Breast epithelium (tissue), 3 donors: ENCODE results near the gene NUBP1.

Experiments
- CTCF ChIP-seq, 3 donors: fragments of 450-650 bp; IDR thresholded peaks; one replicate each; pipeline ENCODE4 v1.5.1; 2016 to 2017; ENCODE audit warnings: antibody characterized with exemption in 3 of 3, mild to moderate bottlenecking in 3 of 3, moderate library complexity in 3 of 3
- POLR2A ChIP-seq: fragments of 450-650 bp; IDR thresholded peaks from one replicate; pipeline ENCODE4 v1.6.1; 2016; ENCODE audit warnings: antibody characterized with exemption, mild to moderate bottlenecking, moderate library complexity

GRCh38 chr16:10728003-10728887, 15.4 kb upstream of the NUBP1 start:
- TF ChIP-seq CTCF (IDR thresholded peaks at IDR 0.05) (no peak), POLR2A (no peak)
